HepG2 (cell line): ENCODE data around the gene TMEM135. TPM values are rescaled to one million over a fixed set of nuclear protein-coding genes. Genes with fewer than 3 reads are reported as not detected.

Source experiments
- ATAC-seq: fragments of 200-7000 bp; cut with Tn5 transposase; 3 replicates; pipeline ENCODE4 v1.9.1; 2020; ENCODE audit warnings: mild to moderate bottlenecking, moderate library complexity
- BruUV-seq: library from RNA; stranded (reverse); fragments of 400-500 nt; replicated peaks from 2 replicates; lab custom pipeline; 2021; lab: Mats Ljungman, UMichigan
- CTCF ChIA-PET: fragments of 300-600 bp; formaldehyde crosslinking; extraction: SDS; loops from one replicate; lab custom pipeline; 2021; ENCODE audit warnings: low total read pairs, inconsistent platforms, low intra/inter-chr PET ratio; lab: Yijun Ruan, JAX
- POLR2A ChIA-PET: fragments of 350-600 bp; sonication (Branson Sonifier 250); formaldehyde crosslinking; loops from one replicate; lab custom pipeline; 2020; ENCODE audit warnings: antibody characterized with exemption, inconsistent platforms; lab: Yijun Ruan, JAX
- DNase-seq: peaks from one replicate; pipeline ENCODE4 v3.0.0-alpha.2; 2015; ENCODE audit warnings: low spot score
- FAIRE-seq: peaks from 3 replicates; lab custom pipeline; 2011; peaks lifted over from hg19 to GRCh38; lab: Jason Lieb, UNC
- H2AFZ ChIP-seq: one replicate; pipeline ENCODE4 v1.6.1; 2011; ENCODE audit warnings: low read length, inconsistent platforms
- H3K27ac ChIP-seq: fragments of 300-600 bp; 3 replicates; pipeline ENCODE4 v1.8.0; 2011; ENCODE audit warnings: mixed run types, mild to moderate bottlenecking, mixed read lengths, low read length, inconsistent platforms; ENCODE audit not compliant: insufficient read depth; ENCODE audit errors: extremely low read length
- H3K27me3 ChIP-seq, 2 experiments: fragments of 200-600 bp in 1 of 2; 2 replicates in 1 of 2; 3 replicates in 1 of 2; pipeline versions ENCODE4 v1.6.0 to v1.8.0; 2011; ENCODE audit warnings: low read length in 2 of 2, mild to moderate bottlenecking in 2 of 2, moderate library complexity in 2 of 2, inconsistent platforms in 1 of 2; ENCODE audit not compliant: insufficient read depth in 2 of 2, control insufficient read depth in 1 of 2
- H3K36me3 ChIP-seq, 2 experiments: fragments of 200-600 bp in 1 of 2; replicated peaks in 1 of 2; 2 replicates in 1 of 2; 3 replicates in 1 of 2; pipeline versions ENCODE4 v1.5.1 to v1.8.0; 2011; ENCODE audit warnings: low read length in 2 of 2, inconsistent platforms in 1 of 2; ENCODE audit not compliant: insufficient read depth in 2 of 2, control insufficient read depth in 1 of 2
- H3K4me1 ChIP-seq: 2 replicates; pipeline ENCODE4 v1.5.1; 2012; ENCODE audit warnings: low read length, inconsistent platforms; ENCODE audit not compliant: insufficient read depth
- H3K4me2 ChIP-seq: 2 replicates; pipeline ENCODE4 v1.6.0; 2011; ENCODE audit warnings: low read depth, low read length, inconsistent platforms
- H3K4me3 ChIP-seq, 3 experiments: fragments of 200-600 bp in 1 of 3; sonication (generic), shearing (Covaris generic) in 1 of 3; replicated peaks in 1 of 3; 2 replicates each; pipeline ENCODE4 v1.5.1; 2011 to 2016; ENCODE audit warnings: low read length in 3 of 3, inconsistent platforms in 2 of 3, low read depth in 2 of 3, mild to moderate bottlenecking in 2 of 3, control low read depth in 1 of 3, mixed read lengths in 1 of 3; ENCODE audit not compliant: insufficient read depth in 1 of 3
- H3K79me2 ChIP-seq: one replicate; pipeline ENCODE4 v1.6.1; 2011; ENCODE audit warnings: low read length, inconsistent platforms; ENCODE audit not compliant: insufficient read depth
- H3K9ac ChIP-seq: 2 replicates; pipeline ENCODE4 v1.6.0; 2011; ENCODE audit warnings: mild to moderate bottlenecking, low read depth, low read length, inconsistent platforms; ENCODE audit not compliant: insufficient read depth
- H3K9me3 ChIP-seq: 2 replicates; pipeline ENCODE4 v1.5.1; 2012; ENCODE audit warnings: mild to moderate bottlenecking, low read length
- H4K20me1 ChIP-seq: 2 replicates; pipeline ENCODE4 v1.6.0; 2011; ENCODE audit warnings: inconsistent platforms, mild to moderate bottlenecking, low read length, moderate library complexity; ENCODE audit not compliant: insufficient read depth
- KLF6 ChIP-seq: IDR thresholded peaks from 2 replicates; pipeline ENCODE4 v1.8.0; 2016; ENCODE audit warnings: missing biosample characterization, missing genetic modification reagents
- MLLT10 ChIP-seq: sonication (generic); formaldehyde crosslinking; IDR thresholded peaks from 2 replicates; pipeline ENCODE4 v1.4.0; 2020; ENCODE audit warnings: missing genetic modification reagents
- MZF1 ChIP-seq: sonication (generic); formaldehyde crosslinking; IDR thresholded peaks from 2 replicates; pipeline ENCODE4 v1.8.1; 2023; ENCODE audit warnings: mild to moderate bottlenecking, missing genetic modification reagents, borderline replicate concordance
- NFE2L2 ChIP-seq: fragments of 150-350 bp; IDR thresholded peaks from 2 replicates; pipeline ENCODE4 v1.6.1; 2014; ENCODE audit warnings: low read length
- SIN3A ChIP-seq: IDR thresholded peaks from 2 replicates; pipeline ENCODE4 v1.6.1; 2011; ENCODE audit warnings: low read depth, mild to moderate bottlenecking, control low read depth, low read length, borderline replicate concordance
- TFE3 ChIP-seq: IDR thresholded peaks from 2 replicates; pipeline ENCODE4 v1.6.1; 2016
- ZFP36L1 ChIP-seq: sonication (generic); formaldehyde crosslinking; IDR thresholded peaks from 2 replicates; pipeline ENCODE4 v1.8.0; 2022; ENCODE audit warnings: mild to moderate bottlenecking, missing genetic modification reagents, moderate library complexity
- ZFP62 ChIP-seq: sonication (generic); formaldehyde crosslinking; IDR thresholded peaks from 2 replicates; pipeline ENCODE4 v1.4.0; 2020; ENCODE audit warnings: missing genetic modification reagents
- ZFP82 ChIP-seq: sonication (generic); formaldehyde crosslinking; IDR thresholded peaks from 2 replicates; pipeline ENCODE4 v1.5.1; 2020; ENCODE audit warnings: mild to moderate bottlenecking, missing genetic modification reagents, borderline replicate concordance
- ZNF234 ChIP-seq: sonication (generic); formaldehyde crosslinking; conservative IDR thresholded peaks from 2 replicates; pipeline ENCODE4 v1.5.1; 2020; ENCODE audit warnings: mild to moderate bottlenecking, missing genetic modification reagents
- ZNF468 ChIP-seq: sonication (generic); formaldehyde crosslinking; IDR thresholded peaks from 2 replicates; pipeline ENCODE4 v1.8.0; 2022; ENCODE audit warnings: mild to moderate bottlenecking, moderate library complexity, missing genetic modification reagents
- ZNF562 ChIP-seq: sonication (generic); formaldehyde crosslinking; IDR thresholded peaks from 2 replicates; pipeline ENCODE4 v1.8.0; 2022; ENCODE audit warnings: missing genetic modification reagents, borderline replicate concordance
- ZNF75D ChIP-seq: sonication (generic); formaldehyde crosslinking; IDR thresholded peaks from 2 replicates; pipeline ENCODE4 v1.8.1; 2023; ENCODE audit warnings: missing genetic modification reagents, mild to moderate bottlenecking, borderline replicate concordance
- ZNF761 ChIP-seq: sonication (generic); formaldehyde crosslinking; conservative IDR thresholded peaks from 2 replicates; pipeline ENCODE4 v1.4.0; 2020; ENCODE audit warnings: mild to moderate bottlenecking, missing genetic modification reagents
- WGBS: methylation state at CpG from one replicate; pipeline ENCODE4 v1.1.6; 2017; ENCODE audit warnings: low lambda C conversion rate; 5-methylcytosine and 5-hydroxymethylcytosine counted together
- in situ Hi-C: cut with HindIII; loops from 2 replicates; pipeline ENCODE4 v1.10.0; 2017; ENCODE audit warnings: low pct_unique_long_range_greater_than_20kb; ENCODE audit not compliant: extremely low pct_ligation_motif_present
- intact Hi-C: fragments of 100-400 bp; cut with micrococcal nuclease; formaldehyde crosslinking; loops from one replicate; pipeline ENCODE4 v1.10.0; 2022; ENCODE audit not compliant: unreplicated experiment
- polyA plus RNA-seq, 8 experiments: library from polyadenylated mRNA; depleted of rRNA in 3 of 8; stranded (reverse) in 7 of 8; unstranded in 1 of 8; fragments of >200 nt; fragmentation: Illumina TruSeq in 4 of 8; extraction: Trizol in 4 of 8; gene quantifications; 2 replicates each; pipeline versions ENCODE4 v1.2.1 to v1.2.3, GENCODE V29; 2011 to 2016; ENCODE audit warnings: low read depth in 4 of 8, missing spikeins in 1 of 8, mixed read lengths in 1 of 8; ENCODE audit not compliant: insufficient read depth in 1 of 8
- total RNA-seq, 5 experiments: library from RNA; depleted of rRNA; stranded (reverse); fragments of >200 nt; fragmentation: Illumina TruSeq; extraction: Trizol; gene quantifications; 2 replicates each; pipeline ENCODE4 v1.2.3, GENCODE V29; 2016; ENCODE audit warnings: low read depth in 1 of 5
- TF ChIP-seq, protein P1 (sequence below): conservative IDR thresholded peaks from 2 replicates; pipeline ENCODE4 v1.6.1; 2018; ENCODE audit warnings: missing genetic modification reagents
- TF ChIP-seq, protein P2 (sequence below): sonication (generic); formaldehyde crosslinking; IDR thresholded peaks from 2 replicates; pipeline ENCODE4 v1.9.0; 2022; ENCODE audit warnings: missing genetic modification reagents, mild to moderate bottlenecking, borderline replicate concordance
- TF ChIP-seq, protein P3 (sequence below): sonication (generic); formaldehyde crosslinking; IDR thresholded peaks from 2 replicates; pipeline ENCODE4 v1.5.0; 2020; ENCODE audit warnings: mild to moderate bottlenecking, missing genetic modification reagents

TMEM135 gene
- total and polyA plus RNA-seq, 2 of the 13 experiments (the other 11 are each of a cell fraction or from before 2014, with no cell fraction given): 36.6 to 88.9 TPM

DNA sequence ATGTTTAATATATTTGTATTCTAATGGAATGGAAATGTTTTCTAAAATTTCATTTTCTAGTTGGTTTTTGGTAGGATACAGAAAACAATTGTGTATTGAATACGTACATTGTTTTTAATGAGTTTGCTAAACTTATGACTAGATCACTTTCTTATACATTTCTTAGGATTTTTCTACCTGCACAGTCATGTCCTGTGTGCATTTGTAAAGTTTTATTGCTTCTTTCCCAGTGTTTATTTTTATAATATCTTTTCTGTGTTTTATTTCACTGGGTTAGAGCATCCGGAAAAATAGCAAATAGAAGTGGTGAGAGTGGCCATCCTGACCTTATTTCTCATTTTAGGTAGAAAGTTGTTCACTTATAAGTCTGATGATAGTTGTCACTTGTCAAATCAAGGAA is 103.6 kb downstream of the TMEM135 start:
- Histone ChIP-seq H3K27me3 (no peaks in the 10 kb centered on the region), H3K79me2 (peaks cover 58% of the 10 kb centered on the region), H4K20me1 (peaks cover 12% of the 10 kb centered on the region; the same call in 1 of the 2 replicates), H2AFZ (no peak overlapping the region), H3K27ac (no peak overlapping the region), H3K4me1 (peaks cover 20% of the 10 kb centered on the region), H3K4me3 (no peak overlapping the region), H3K9ac (no peak overlapping the region), H3K4me2 (no peak overlapping the region), H3K36me3 (no peaks in the 10 kb centered on the region; a peak in 1 of 5 replicates), H3K9me3 (peaks cover 6% of the 10 kb centered on the region; the same call in 1 of the 2 replicates)
- intact Hi-C loops: no loop called here
- DNase-seq (no peak), FAIRE-seq (no peak), ATAC-seq (no peak)
- 55% methylated on average over 2 of the region's 2 CpGs for WGBS
- POLR2A ChIA-PET: no interaction called here
- no peak for TF ChIP-seq NFE2L2
- TF ChIP-seq, protein P1, sequence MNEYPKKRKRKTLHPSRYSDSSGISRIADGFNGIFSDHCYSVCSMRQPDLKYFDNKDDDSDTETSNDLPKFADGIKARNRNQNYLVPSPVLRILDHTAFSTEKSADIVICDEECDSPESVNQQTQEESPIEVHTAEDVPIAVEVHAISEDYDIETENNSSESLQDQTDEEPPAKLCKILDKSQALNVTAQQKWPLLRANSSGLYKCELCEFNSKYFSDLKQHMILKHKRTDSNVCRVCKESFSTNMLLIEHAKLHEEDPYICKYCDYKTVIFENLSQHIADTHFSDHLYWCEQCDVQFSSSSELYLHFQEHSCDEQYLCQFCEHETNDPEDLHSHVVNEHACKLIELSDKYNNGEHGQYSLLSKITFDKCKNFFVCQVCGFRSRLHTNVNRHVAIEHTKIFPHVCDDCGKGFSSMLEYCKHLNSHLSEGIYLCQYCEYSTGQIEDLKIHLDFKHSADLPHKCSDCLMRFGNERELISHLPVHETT: no peak
- TF ChIP-seq ZNF75D (CRISPR knock-in tag): no peak
- TF ChIP-seq ZNF234 (CRISPR knock-in tag): no peak
- no peak for TF ChIP-seq MLLT10 (CRISPR knock-in tag)
- TF ChIP-seq, protein P2, sequence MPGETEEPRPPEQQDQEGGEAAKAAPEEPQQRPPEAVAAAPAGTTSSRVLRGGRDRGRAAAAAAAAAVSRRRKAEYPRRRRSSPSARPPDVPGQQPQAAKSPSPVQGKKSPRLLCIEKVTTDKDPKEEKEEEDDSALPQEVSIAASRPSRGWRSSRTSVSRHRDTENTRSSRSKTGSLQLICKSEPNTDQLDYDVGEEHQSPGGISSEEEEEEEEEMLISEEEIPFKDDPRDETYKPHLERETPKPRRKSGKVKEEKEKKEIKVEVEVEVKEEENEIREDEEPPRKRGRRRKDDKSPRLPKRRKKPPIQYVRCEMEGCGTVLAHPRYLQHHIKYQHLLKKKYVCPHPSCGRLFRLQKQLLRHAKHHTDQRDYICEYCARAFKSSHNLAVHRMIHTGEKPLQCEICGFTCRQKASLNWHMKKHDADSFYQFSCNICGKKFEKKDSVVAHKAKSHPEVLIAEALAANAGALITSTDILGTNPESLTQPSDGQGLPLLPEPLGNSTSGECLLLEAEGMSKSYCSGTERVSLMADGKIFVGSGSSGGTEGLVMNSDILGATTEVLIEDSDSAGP (CRISPR knock-in tag): no peak
- TF ChIP-seq TFE3 (CRISPR knock-in tag): no peak
- TF ChIP-seq ZFP82: no peak
- no peak for TF ChIP-seq ZNF468 (CRISPR knock-in tag)
- no peak for TF ChIP-seq ZNF562 (CRISPR knock-in tag)
- no peak for TF ChIP-seq ZFP36L1 (CRISPR knock-in tag)
- no peak for TF ChIP-seq MZF1 (CRISPR knock-in tag)
- TF ChIP-seq, protein P3, sequence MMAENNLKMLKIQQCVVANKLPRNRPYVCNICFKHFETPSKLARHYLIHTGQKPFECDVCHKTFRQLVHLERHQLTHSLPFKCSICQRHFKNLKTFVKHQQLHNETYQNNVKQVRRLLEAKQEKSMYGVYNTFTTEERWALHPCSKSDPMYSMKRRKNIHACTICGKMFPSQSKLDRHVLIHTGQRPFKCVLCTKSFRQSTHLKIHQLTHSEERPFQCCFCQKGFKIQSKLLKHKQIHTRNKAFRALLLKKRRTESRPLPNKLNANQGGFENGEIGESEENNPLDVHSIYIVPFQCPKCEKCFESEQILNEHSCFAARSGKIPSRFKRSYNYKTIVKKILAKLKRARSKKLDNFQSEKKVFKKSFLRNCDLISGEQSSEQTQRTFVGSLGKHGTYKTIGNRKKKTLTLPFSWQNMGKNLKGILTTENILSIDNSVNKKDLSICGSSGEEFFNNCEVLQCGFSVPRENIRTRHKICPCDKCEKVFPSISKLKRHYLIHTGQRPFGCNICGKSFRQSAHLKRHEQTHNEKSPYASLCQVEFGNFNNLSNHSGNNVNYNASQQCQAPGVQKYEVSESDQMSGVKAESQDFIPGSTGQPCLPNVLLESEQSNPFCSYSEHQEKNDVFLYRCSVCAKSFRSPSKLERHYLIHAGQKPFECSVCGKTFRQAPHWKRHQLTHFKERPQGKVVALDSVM (CRISPR knock-in tag): no peak
- TF ChIP-seq KLF6 (CRISPR knock-in tag): no peak
- no peak for TF ChIP-seq ZNF761 (CRISPR knock-in tag)
- no peak for TF ChIP-seq ZFP62
- no peak for TF ChIP-seq SIN3A
- no TSS peak for BruUV-seq
- CTCF ChIA-PET: no interaction called here
- in situ Hi-C loops: no loop called here
